Neural cell (in vitro differentiated cells): ENCODE data around the gene FRMPD4.

ENCODE experiments used
- MXI1 ChIP-seq: fragments of 450-650 bp; conservative IDR thresholded peaks from 2 replicates; pipeline ENCODE4 v1.6.1; 2014; ENCODE audit warnings: antibody characterized with exemption, mild to moderate bottlenecking; ENCODE audit not compliant: poor library complexity, severe bottlenecking
- POLR2AphosphoS5 ChIP-seq: IDR thresholded peaks from 2 replicates; pipeline ENCODE4 v1.6.1; 2012
- RAD21 ChIP-seq: fragments of 450-650 bp; conservative IDR thresholded peaks from 2 replicates; pipeline ENCODE4 v1.6.1; 2014; ENCODE audit warnings: antibody characterized with exemption, mild to moderate bottlenecking, moderate library complexity
- REST ChIP-seq: IDR thresholded peaks from 2 replicates; pipeline ENCODE4 v1.6.1; 2012; ENCODE audit warnings: borderline replicate concordance
- SMC3 ChIP-seq: fragments of 450-650 bp; conservative IDR thresholded peaks from 2 replicates; pipeline ENCODE4 v1.6.1; 2014; ENCODE audit warnings: antibody characterized with exemption, mild to moderate bottlenecking, moderate library complexity; ENCODE audit not compliant: poor library complexity
- TF ChIP-seq, protein P1 (sequence below): fragments of 450-650 bp; IDR thresholded peaks from 2 replicates; pipeline ENCODE4 v1.5.1; 2014; ENCODE audit warnings: antibody characterized with exemption, mild to moderate bottlenecking, moderate library complexity; ENCODE audit not compliant: poor library complexity, severe bottlenecking

GRCh38 chrX:12700745-12701144 lies 562.5 kb downstream of the FRMPD4 start:
- TF ChIP-seq MXI1 (no peak), REST (no peak), SMC3 (no peak), RAD21 (no peak), POLR2AphosphoS5 (no peak)
- TF ChIP-seq, protein P1, sequence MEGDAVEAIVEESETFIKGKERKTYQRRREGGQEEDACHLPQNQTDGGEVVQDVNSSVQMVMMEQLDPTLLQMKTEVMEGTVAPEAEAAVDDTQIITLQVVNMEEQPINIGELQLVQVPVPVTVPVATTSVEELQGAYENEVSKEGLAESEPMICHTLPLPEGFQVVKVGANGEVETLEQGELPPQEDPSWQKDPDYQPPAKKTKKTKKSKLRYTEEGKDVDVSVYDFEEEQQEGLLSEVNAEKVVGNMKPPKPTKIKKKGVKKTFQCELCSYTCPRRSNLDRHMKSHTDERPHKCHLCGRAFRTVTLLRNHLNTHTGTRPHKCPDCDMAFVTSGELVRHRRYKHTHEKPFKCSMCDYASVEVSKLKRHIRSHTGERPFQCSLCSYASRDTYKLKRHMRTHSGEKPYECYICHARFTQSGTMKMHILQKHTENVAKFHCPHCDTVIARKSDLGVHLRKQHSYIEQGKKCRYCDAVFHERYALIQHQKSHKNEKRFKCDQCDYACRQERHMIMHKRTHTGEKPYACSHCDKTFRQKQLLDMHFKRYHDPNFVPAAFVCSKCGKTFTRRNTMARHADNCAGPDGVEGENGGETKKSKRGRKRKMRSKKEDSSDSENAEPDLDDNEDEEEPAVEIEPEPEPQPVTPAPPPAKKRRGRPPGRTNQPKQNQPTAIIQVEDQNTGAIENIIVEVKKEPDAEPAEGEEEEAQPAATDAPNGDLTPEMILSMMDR, result no peak
